Panc1 (cell line): ENCODE data around the gene FAM81A. TPM values are rescaled to one million over a fixed set of nuclear protein-coding genes. Genes with fewer than 3 reads are reported as not detected.

ENCODE experiments used
- ATAC-seq: fragments of 200-7000 bp; cut with Tn5 transposase; 2 replicates; pipeline ENCODE4 v1.9.1; 2020; ENCODE audit warnings: mild to moderate bottlenecking, moderate library complexity
- BruUV-seq: library from RNA; stranded (reverse); fragments of 400-500 nt; replicated peaks from 2 replicates; lab custom pipeline; 2021; lab: Mats Ljungman, UMichigan
- CTCF ChIA-PET: fragments of 300-600 bp; sonication (Branson Sonifier 250); formaldehyde crosslinking; loops from one replicate; lab custom pipeline; 2022; ENCODE audit warnings: antibody characterized with exemption; lab: Charles Lee
- POLR2A ChIA-PET: fragments of 300-600 bp; sonication (Branson Sonifier 250); formaldehyde crosslinking; loops from one replicate; lab custom pipeline; 2022; ENCODE audit warnings: antibody characterized with exemption; lab: Charles Lee
- DNase-seq: peaks from one replicate; pipeline ENCODE4 v3.0.0-alpha.2; 2010; ENCODE audit warnings: low read depth, low spot score
- H3K27ac ChIP-seq: 2 replicates; pipeline ENCODE4 v1.5.1; 2011; ENCODE audit warnings: mild to moderate bottlenecking, low read length, inconsistent platforms
- H3K27me3 ChIP-seq: fragments of 200-500 bp; sonication (Bioruptor generic); 2 replicates; pipeline ENCODE4 v1.6.0; 2014; ENCODE audit warnings: low read length, inconsistent platforms; ENCODE audit not compliant: control insufficient read depth, insufficient read depth
- H3K36me3 ChIP-seq: fragments of 200-500 bp; sonication (Bioruptor generic); 2 replicates; pipeline ENCODE4 v1.5.1; 2014; ENCODE audit warnings: inconsistent platforms, mild to moderate bottlenecking, low read length, moderate library complexity; ENCODE audit not compliant: control insufficient read depth, insufficient read depth
- H3K4me1 ChIP-seq: 2 replicates; pipeline ENCODE4 v1.5.1; 2011; ENCODE audit warnings: inconsistent platforms, mild to moderate bottlenecking, low read length, moderate library complexity; ENCODE audit not compliant: control insufficient read depth, insufficient read depth
- H3K4me3 ChIP-seq, 2 experiments: 2 replicates each; pipeline ENCODE4 v1.5.1; 2011 to 2012; ENCODE audit warnings: low read depth in 2 of 2, low read length in 2 of 2, mild to moderate bottlenecking in 2 of 2, inconsistent platforms in 1 of 2, moderate library complexity in 1 of 2
- H3K9me3 ChIP-seq: fragments of 200-500 bp; sonication (Bioruptor generic); 2 replicates; pipeline ENCODE4 v1.5.1; 2014; ENCODE audit warnings: low read depth, mild to moderate bottlenecking, inconsistent platforms, low read length, moderate library complexity; ENCODE audit not compliant: control insufficient read depth, insufficient read depth
- CTCF ChIP-seq: fragments of 450-650 bp; IDR thresholded peaks from 2 replicates; pipeline ENCODE4 v1.5.1; 2017; ENCODE audit warnings: mild to moderate bottlenecking
- POLR2AphosphoS5 ChIP-seq: IDR thresholded peaks from 2 replicates; pipeline ENCODE4 v1.6.1; 2012; ENCODE audit warnings: mild to moderate bottlenecking, low read depth, low read length, moderate library complexity
- REST ChIP-seq, 2 experiments: IDR thresholded peaks; 2 replicates each; pipeline ENCODE4 v1.6.1; 2011 to 2012; ENCODE audit warnings: low read depth in 2 of 2, control low read depth in 1 of 2, low read length in 1 of 2, mild to moderate bottlenecking in 1 of 2, moderate library complexity in 1 of 2; ENCODE audit not compliant: insufficient read depth in 1 of 2
- SIN3A ChIP-seq: IDR thresholded peaks from 2 replicates; pipeline ENCODE4 v1.6.1; 2012; ENCODE audit warnings: low read depth, mild to moderate bottlenecking, low read length, moderate library complexity, borderline replicate concordance; ENCODE audit not compliant: insufficient read depth
- TCF7L2 ChIP-seq: IDR thresholded peaks from 2 replicates; pipeline ENCODE4 v1.6.1; 2011; ENCODE audit warnings: mild to moderate bottlenecking, low read depth, low read length, inconsistent platforms
- in situ Hi-C: cut with HindIII; loops from 2 replicates; pipeline ENCODE4 v1.10.0; 2016; ENCODE audit warnings: low sequenced_read_pairs, low pct_unique_long_range_greater_than_20kb
- intact Hi-C: fragments of 100-400 bp; cut with micrococcal nuclease; formaldehyde crosslinking; loops from one replicate; pipeline ENCODE4 v1.10.0; 2022; ENCODE audit not compliant: unreplicated experiment
- total RNA-seq: library from RNA; stranded (reverse); gene quantifications from one replicate; pipeline ENCODE4 v1.2.1, GENCODE V29; 2021; ENCODE audit not compliant: unreplicated experiment

FAM81A gene
- total RNA-seq, 1 experiment from 2014 or later, result 7.3 TPM

GRCh38 chr15:59392299-59392698, 45.7 kb upstream of the FAM81A start:
- TF ChIP-seq SIN3A, result no peak
- TF ChIP-seq TCF7L2, result no peak
- TF ChIP-seq CTCF, result no peak
- no peak for TF ChIP-seq POLR2AphosphoS5
- no peak for TF ChIP-seq REST (IDR thresholded peaks at IDR 0.05; ENCODE audit: insufficient read depth in 1 of 2, low read depth in 2 of 2, low read length in 1 of 2)
- ChIA-PET CTCF (no interaction called here), POLR2A (no interaction called here)
- intact Hi-C loops (no loop called here), in situ Hi-C loops (no loop called here)
- DNase-seq (no peak), ATAC-seq (no peak)
- Histone ChIP-seq H3K36me3 (no peaks in the 10 kb centered on the region), H3K4me1 (0 out of 2 replicates have a peak, but pooled peaks cover 2% of the 10 kb centered on the region), H3K27me3 (no peaks in the 10 kb centered on the region), H3K27ac (no peak overlapping the region), H3K9me3 (no peaks in the 10 kb centered on the region), H3K4me3 (no peak overlapping the region)
- BruUV-seq, result no TSS peak

- POLR2A ChIA-PET, result no interaction called here
- Histone ChIP-seq H3K4me3 (no peak overlapping the region), H3K27ac (no peak overlapping the region), H3K27me3 (no peaks in the 10 kb centered on the region), H3K4me1 (0 out of 2 replicates have a peak, but pooled peaks cover 2% of the 10 kb centered on the region), H3K9me3 (no peaks in the 10 kb centered on the region), H3K36me3 (no peaks in the 10 kb centered on the region)
- intact Hi-C loops (no loop called here), in situ Hi-C loops (no loop called here)
- no TSS peak for BruUV-seq
- DNase-seq, result no peak
- no peak for ATAC-seq
- no peak for TF ChIP-seq TCF7L2
- TF ChIP-seq REST (IDR thresholded peaks at IDR 0.05; ENCODE audit: insufficient read depth in 1 of 2, low read depth in 2 of 2, low read length in 1 of 2), result no peak
- no peak for TF ChIP-seq SIN3A
- TF ChIP-seq CTCF, result no peak
- no peak for TF ChIP-seq POLR2AphosphoS5
- CTCF ChIA-PET, result no interaction called here
Observed at GRCh38 chr15:59394166-59394661, 43.8 kb upstream of the FAM81A start.
